ENCODE results near the gene HARBI1. TPM values are rescaled to one million over a fixed set of nuclear protein-coding genes. Genes with fewer than 3 reads are reported as not detected.

HARBI1 gene, protein sequence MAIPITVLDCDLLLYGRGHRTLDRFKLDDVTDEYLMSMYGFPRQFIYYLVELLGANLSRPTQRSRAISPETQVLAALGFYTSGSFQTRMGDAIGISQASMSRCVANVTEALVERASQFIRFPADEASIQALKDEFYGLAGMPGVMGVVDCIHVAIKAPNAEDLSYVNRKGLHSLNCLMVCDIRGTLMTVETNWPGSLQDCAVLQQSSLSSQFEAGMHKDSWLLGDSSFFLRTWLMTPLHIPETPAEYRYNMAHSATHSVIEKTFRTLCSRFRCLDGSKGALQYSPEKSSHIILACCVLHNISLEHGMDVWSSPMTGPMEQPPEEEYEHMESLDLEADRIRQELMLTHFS
- 6.3 and 7.3 TPM in 2 replicates for total RNA-seq (2021)
- long read RNA-seq, transcript HARBI1-201 (3 exons, 1,967 nt), result major isoform, 21 of 27 reads
- long read RNA-seq, partial matches to known transcripts, result 2 of 27 reads
- long read RNA-seq, other reads (novel, unspliced or antisense), result 4 of 27 reads

DNA sequence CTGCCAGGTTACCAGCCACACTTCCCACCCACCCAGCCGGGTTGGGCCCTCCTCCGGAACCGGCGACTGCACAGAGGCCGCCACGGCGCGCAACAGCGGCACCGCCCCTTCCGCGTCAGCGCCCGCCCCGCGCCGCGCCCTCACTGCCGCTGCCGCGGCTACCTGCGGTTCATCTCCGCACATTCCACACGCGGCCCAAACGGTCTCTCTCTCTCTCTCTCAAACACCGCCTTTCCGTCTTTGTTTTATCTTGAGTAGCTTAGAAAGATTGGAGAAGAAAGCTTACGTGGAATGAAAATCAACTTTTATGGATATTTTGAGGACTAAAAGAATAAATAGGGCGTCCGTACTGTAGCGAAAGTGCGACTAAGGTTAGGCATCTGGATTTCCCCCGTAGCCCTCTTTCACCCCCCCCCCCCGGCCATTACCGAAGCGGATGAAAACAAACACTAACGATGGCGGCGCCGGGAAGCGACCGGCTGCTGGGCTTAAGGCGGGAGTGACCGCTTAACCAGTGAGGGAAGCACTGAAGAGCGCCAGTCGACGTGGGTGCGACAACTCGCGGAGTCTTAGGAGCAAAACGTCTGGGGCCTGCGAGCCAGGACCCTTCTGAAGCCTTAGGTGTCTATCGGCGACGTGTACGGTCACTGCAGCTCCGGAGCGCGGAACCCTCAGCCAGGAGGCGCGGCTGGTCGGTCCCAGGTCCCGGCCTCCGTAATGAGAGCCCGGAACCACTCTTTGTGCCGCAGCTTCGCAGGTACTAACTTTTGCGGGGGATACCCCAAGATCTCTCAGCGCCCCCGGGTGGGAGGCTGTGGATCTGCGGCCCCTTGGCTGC lies at the start of gene HARBI1, which contains the start of gene ATG13:
TSS of gene HARBI1 (minus strand) at position 94 of the 838 bp plus-strand sequence. CDS start 990 bp downstream, outside the sequence.
TSS of gene ATG13 (plus strand) at position 420 of the 838 bp plus-strand sequence. CDS start 26,739 bp downstream, outside the sequence.
- Histone ChIP-seq H3T11ph (ENCODE audit: low read length) (no peak within 1 kb of the TSS), H3K56ac (ENCODE audit: insufficient read length, low read depth, low read length) (peak within 1 kb of the TSS; percentile 31), H3K4me1 (ENCODE audit: insufficient read depth, low read length) (no peaks in the 10 kb centered on the region), H3K14ac (ENCODE audit: insufficient read depth, low read length) (peak within 1 kb of the TSS; percentile 100), H3K9ac (ENCODE audit: extremely low read depth, insufficient read length, low read length) (peak within 1 kb of the TSS; percentile 100), H2BK20ac (ENCODE audit: low read depth, low read length, poor library complexity, severe bottlenecking) (no peak within 1 kb of the TSS), H2AFZ (ENCODE audit: low read length) (no peak within 1 kb of the TSS), H4K91ac (ENCODE audit: insufficient read length, low read depth, low read length) (peak within 1 kb of the TSS; percentile 87), H2BK5ac (ENCODE audit: insufficient read length, low read length) (peak within 1 kb of the TSS; percentile 89), H4K5ac (ENCODE audit: insufficient read length, low read depth, low read length) (peak within 1 kb of the TSS; percentile 96), H3K79me2 (ENCODE audit: insufficient read depth, low read length) (peaks cover 7% of the 10 kb centered on the region; the same call in 1 of the 2 replicates), H2BK12ac (ENCODE audit: insufficient read length, low read depth, low read length) (peak within 1 kb of the TSS; percentile 12), H2BK120ac (ENCODE audit: low read depth, low read length, poor library complexity, severe bottlenecking) (peak within 1 kb of the TSS; percentile 96), H3K27ac (ENCODE audit: insufficient read length, low read depth, low read length) (peak within 1 kb of the TSS; percentile 81), H3K4ac (ENCODE audit: low read depth, low read length) (peak within 1 kb of the TSS; percentile 79; the same call in 1 of the 2 replicates), H3K23me2 (ENCODE audit: insufficient read length, low read depth, low read length, poor library complexity, severe bottlenecking) (peaks cover 10% of the 10 kb centered on the region), H4K8ac (replicated peaks; ENCODE audit: insufficient read length, low read depth, low read length) (no peak within 1 kb of the TSS), H2BK15ac (ENCODE audit: low read depth, low read length) (no peak within 1 kb of the TSS), H4K20me1 (ENCODE audit: control insufficient read depth, insufficient read depth, insufficient read length) (no peaks in the 10 kb centered on the region), H3K4me2 (ENCODE audit: insufficient read depth, insufficient read length, low read length) (peak within 1 kb of the TSS; percentile 86), H3K79me1 (ENCODE audit: insufficient read depth, low read depth, low read length, poor library complexity, severe bottlenecking) (no peaks in the 10 kb centered on the region), H3K27me3 (ENCODE audit: insufficient read depth, low read length) (no peaks in the 10 kb centered on the region; the same call in 1 of the 2 replicates), H3K9me3 (ENCODE audit: control insufficient read depth, low read depth, low read length) (no peaks in the 10 kb centered on the region), H3K18ac (ENCODE audit: insufficient read length, low read depth, low read length) (peak within 1 kb of the TSS; percentile 98), H3K23ac (ENCODE audit: insufficient read length, low read depth, low read length) (no peak within 1 kb of the TSS), H2AK5ac (ENCODE audit: insufficient read length, low read length) (no peak within 1 kb of the TSS)
- peak; percentile 91 for DNase-seq
- TF ChIP-seq, protein P1, sequence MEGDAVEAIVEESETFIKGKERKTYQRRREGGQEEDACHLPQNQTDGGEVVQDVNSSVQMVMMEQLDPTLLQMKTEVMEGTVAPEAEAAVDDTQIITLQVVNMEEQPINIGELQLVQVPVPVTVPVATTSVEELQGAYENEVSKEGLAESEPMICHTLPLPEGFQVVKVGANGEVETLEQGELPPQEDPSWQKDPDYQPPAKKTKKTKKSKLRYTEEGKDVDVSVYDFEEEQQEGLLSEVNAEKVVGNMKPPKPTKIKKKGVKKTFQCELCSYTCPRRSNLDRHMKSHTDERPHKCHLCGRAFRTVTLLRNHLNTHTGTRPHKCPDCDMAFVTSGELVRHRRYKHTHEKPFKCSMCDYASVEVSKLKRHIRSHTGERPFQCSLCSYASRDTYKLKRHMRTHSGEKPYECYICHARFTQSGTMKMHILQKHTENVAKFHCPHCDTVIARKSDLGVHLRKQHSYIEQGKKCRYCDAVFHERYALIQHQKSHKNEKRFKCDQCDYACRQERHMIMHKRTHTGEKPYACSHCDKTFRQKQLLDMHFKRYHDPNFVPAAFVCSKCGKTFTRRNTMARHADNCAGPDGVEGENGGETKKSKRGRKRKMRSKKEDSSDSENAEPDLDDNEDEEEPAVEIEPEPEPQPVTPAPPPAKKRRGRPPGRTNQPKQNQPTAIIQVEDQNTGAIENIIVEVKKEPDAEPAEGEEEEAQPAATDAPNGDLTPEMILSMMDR (conservative IDR thresholded peaks at IDR 0.05), result peak; percentile 69
- no peaks in the 10 kb centered on the region for H3K9me3 Mint-ChIP-seq
- peak within 1 kb of the TSS; percentile 100 for H3K27ac Mint-ChIP-seq
- peak within 1 kb of the TSS; percentile 90 to 92 for H3K4me3 Mint-ChIP-seq
- no peaks in the 10 kb centered on the region for H3K27me3 Mint-ChIP-seq (ENCODE audit: low read depth)
- H3K4me1 Mint-ChIP-seq, result peaks cover 22 to 23% of the 10 kb centered on the region in 2 experiments
- no CpG with 5 or more reads among the region's 72 CpGs for WGBS (ENCODE audit: extremely low coverage, insufficient read length, low lambda C conversion rate)
- H3K36me3 Mint-ChIP-seq (ENCODE audit: insufficient read depth in 1 of 3, low read depth in 3 of 3), result peaks cover 3 to 15% (median 13%) of the 10 kb centered on the region in 3 experiments; a peak in 6 of 7 replicates
